NCI-H1092 treated with DMSO at 0.1 percent for 48 hours (cell line): ENCODE data around the gene CHST5.
"Not testable (repeated sequence)": the region's sequence is repeated elsewhere in the genome, so short reads cannot be mapped to it uniquely, and the experiment has no call there.

Experiments
- DNase-seq: peaks from one replicate; lab custom pipeline; 2025; lab: John Stamatoyannopoulos, UW

Gene CHST5

DNA sequence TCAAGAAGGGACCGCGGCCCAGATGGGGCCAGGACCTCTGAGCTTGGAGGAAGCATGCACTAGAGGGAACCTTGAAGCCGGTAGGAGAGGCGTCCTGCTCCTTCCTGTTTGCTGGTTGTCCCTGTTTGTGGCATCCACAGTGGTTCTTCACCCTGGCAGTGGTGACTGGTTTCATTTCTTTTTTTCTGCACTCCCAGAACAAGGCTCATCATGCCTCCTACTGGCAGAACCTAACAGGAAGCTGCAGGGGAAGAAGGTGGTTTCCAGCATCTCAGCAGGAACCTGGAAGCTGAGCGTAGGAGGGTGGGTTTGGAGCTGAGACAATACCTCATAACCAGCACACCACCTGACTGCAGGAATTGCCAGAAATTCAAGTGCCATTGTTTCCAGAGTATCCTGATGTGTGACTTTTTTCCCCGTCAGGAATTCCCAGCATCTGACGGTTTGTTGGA lies 14.3 kb upstream of the CHST5 start:
- DNase-seq = no peak

DNA sequence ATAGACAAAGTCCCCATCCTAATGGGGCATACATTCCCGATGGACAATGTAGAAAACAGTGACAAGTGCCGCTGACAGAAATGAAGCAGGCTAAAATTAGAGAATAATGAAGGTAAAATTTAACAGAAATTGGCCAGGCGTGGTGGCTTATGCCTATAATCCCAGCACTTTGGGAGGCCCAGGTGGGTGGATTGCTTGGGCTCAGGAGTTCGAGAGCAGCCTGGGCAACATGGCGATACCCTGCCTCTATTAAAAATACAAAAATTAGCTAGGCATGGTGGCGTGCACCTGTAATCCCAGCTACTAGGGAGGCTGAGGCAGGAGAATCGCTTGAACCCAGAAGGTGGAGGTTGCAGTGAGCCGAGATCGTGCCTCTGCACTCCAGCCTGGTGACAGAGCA lies 12.5 kb upstream of the CHST5 start:
- peak; percentile 17 for DNase-seq

DNA sequence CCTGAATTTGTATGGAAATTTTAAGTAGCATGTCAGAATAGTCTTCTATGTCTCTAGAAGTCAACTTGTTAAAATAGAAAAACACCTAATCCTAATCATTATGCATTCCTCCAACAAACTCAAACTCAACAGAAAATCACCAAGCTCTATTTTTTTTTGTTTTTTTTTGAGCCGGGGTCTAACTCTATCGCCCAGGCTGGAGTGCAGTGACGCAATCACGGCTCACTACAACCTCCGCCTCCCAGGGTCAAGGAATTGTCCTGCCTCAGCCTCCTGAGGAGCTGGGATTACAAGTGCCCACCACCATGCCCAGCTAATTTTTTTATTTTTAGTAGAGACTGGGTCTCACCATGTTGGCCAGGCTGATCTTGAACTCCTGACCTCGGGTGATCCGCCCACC lies 10.4 kb upstream of the CHST5 start:
- DNase-seq = no peak

DNA sequence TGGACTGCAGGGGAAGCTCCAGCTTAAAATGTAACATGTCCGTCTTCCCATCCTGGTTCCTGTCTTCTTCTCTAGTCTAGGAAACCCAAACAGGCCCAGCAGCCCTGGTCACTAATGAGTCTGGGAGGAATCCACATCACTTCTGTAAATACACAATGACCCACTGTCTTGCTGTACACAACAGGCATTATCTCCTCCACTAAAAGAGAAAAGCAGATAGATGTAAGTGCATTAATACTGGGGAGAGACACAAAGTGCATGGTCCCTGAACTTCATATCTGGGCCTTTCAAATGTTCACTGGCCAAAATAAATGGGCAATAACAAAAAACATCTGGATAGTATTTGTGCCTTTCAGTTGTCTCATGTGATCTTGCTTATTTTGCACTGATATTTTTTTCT lies 10.0 kb upstream of the CHST5 start:
- DNase-seq = not testable (repeated sequence)

DNA sequence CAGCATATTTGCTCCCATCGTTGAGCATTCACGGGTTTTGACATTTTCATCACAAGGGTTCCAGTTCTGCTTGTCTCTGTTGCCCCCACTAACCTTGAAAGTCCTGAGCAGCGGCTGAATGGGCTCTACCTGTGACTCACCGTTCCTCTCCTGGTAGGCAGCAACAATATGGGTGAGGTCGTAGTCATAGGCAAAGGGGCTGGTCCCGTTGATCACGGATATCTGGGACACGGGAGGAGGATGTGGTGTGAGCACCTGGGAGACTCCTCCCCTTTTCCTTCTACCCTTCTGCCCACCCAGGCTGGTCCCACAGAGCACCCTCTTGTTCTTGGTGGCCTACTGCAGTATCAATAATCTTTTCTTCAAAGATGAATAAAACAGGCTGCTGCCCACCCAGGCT lies 6.6 kb upstream of the CHST5 start:
- not testable (repeated sequence) for DNase-seq

DNA sequence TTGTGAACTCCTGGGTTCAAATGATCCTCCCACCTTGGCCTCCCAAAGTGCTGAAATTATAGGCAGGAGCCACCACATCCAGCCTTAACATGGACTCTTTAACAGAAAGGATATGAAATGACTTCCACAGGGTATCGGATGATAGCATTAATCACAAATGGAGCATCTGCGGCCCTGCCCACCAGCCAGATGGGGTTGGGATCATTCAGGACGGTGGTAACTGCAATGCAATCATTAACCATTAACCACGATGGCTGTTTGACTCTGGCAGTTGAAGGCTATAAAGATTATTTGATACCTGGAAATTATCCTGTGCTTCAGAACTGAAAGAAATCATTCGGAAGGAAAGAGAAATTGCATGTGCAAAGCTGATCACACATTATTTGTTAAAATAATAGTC lies 5.3 kb upstream of the CHST5 start:
- no peak for DNase-seq

DNA sequence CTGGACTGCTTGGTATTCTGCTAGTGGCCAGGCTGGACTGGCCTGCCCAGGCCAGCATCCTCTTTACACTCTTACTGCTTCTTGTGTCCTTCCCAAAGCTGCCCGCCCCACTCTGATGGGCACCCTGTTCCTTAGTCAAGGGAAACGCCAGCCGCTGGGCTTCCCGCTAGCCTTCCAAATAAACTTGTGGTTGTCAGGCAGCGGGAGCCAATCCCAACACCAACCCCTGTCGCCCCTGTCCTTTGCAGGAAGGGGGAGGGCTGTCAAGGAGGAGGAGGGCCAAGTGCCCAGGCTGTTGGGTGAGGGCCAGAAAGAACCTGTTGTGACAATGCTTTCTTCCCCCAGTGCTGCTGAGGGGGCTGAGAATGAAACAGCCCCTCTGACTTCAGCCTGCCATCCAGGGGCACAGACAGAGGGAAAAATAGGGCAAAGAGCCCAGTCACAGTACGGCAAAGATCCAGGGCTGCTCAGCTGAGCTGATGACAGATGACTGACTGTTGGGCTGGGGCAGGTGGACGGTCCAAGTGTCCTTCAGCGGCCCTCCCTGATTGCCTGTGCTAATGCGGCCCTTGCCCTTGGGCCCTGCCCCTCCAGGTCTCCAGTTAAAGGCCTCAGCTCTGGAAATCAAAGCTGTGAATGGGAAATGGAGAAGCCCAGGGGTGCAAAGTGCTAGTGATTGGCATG lies 3.1 kb upstream of the CHST5 start:
- DNase-seq = not testable (repeated sequence)

DNA sequence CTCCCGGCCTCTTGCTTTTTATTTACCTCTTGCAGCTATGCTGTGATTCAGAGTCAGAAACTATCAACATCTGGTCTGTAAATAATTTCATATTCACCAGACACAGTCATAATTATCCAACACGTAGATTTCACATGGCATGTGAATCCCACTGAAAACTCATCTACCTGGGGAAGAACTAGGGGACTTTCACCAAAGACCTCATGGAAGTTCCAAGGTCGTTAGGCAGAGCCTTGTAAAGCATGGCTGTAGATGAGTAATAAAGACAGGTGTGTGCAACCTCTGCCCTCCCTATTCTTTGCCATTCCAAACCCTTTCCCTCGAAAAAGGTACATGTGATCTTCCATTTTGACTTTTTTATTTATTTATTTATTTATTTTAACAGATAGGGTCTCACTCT lies 1.9 kb upstream of the CHST5 start:
- no peak for DNase-seq

DNA sequence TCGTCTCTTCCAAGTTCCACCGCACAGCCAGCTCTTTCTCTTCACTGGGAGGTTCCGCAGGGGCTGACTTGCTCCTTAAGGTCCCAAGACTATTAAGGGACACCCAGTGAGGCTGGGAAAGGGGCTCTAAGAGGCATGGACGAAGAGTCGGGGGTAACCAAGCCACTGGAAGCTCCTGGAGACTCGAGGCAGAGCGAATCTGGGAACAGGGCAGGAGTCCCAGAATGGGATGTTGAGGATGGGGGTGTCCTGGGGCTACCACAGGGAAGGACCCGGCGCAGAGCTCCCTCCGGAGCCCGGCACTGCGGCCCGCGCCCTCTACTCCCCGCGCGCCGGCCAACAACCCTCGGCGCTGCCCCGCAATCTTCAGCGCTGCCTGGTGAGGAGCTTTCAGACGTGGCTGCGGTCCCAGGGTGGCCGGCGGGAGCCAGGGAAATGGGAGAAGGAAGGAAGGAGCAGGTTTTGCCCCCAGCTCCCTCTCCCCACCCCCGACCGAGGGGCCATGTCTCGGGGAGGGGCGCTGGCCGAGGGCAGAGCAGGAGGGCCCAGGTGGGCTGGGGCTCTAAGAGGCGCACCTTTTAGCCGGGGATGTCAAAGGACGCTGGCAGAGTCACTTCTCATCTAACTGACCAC lies 581 bp downstream of the CHST5 start:
- no peak for DNase-seq

DNA sequence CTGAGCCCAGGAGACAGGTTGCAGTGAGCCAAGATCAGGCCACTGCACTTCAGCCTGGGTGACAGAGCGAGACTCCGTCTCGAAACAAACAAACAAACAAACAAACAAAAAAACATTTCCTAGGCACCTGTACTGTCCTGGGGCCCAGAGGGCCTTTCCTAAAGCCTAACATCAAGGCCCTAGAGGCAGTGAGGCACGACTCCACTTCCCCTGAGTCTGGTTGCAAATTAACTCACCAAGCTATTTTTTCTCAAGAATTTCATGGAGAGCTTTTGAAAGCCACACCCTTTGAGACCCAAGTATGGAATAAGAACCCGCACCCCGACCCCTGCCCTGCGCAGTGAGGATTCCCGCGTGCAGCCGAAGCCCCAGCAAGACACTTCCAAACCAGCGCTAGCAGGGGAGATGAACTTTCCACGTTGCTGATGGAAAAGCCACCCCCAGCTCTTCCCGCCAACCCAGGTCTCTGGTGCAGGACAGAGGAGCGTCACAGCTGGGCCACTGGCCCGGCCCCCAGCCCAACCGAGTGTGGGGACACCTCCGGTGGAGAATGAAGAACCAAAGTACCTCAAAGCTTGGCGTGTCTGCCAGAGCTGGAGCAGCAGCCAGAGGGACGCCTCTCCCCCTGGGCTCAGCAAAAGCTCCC lies 1.2 kb downstream of the CHST5 start:
- DNase-seq = no peak

DNA sequence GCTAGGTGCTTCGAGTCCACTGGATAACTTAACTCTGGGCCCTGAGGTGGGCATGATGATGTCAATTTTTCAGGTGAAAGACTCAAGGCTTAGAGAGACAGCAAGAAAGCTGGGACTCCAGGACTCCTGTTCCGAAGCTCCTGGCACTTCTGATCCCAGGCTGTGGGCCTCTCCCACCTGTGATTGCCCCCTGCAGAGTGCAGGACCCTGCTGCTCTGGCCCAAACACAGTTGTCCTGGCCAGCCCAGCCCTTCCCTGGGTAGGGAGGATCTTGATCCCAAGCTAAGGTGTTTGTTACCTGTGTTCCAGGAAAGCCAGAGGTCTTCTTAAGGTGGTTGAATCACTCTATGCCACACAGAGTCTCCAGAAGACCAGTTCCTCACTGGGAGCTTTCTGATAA lies 3.1 kb downstream of the CHST5 start:
- no peak for DNase-seq

DNA sequence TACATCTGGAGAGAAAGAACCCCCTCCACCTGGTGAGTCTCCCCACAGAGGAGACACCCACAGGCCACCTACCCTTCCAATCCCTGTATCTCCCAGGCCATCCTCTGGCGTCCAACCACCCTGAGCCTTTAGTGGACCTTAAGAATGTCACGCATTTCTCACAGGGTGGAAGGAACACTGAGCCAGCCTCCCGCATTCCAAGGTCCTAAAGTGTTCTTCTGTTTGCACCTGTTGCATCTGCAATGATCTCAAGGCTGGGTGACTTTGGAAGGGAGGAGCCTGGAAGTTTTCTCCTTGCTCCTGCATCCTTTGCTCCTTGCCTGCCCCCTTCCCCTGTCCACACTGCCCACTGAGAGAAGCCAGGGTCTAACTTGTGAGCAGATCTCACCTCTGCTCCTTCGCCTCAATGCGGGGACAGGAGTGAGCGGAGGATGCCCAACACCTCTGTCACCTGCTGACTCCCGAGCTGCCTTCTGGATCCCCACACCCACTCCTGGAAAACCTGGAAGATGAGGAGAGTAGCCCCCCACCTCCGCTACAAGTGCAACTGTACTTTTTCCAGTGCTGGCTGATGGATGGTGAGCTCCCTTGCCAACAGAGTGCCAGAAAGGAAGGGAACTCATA lies 3.7 kb downstream of the CHST5 start:
- no peak for DNase-seq

DNA sequence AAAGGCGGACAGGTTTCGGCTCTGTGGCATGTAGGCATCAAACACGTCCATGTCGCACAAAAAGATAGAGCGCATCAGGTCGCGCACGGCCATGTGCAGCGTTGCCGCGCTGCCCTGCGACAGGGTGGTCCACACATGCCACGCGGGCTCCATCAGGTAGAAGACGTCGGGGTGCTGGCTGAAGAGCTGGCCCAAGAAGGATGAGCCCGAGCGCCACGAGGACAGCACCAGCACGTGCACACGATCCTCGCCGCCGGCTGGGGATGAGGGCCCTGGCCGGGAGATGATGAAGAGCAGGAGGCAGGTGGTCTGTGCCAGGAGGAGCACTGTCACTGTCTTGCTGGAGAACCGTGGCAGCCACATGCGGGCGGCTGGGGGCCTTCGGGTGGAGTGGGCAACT lies 5.9 kb downstream of the CHST5 start:
- no peak for DNase-seq

DNA sequence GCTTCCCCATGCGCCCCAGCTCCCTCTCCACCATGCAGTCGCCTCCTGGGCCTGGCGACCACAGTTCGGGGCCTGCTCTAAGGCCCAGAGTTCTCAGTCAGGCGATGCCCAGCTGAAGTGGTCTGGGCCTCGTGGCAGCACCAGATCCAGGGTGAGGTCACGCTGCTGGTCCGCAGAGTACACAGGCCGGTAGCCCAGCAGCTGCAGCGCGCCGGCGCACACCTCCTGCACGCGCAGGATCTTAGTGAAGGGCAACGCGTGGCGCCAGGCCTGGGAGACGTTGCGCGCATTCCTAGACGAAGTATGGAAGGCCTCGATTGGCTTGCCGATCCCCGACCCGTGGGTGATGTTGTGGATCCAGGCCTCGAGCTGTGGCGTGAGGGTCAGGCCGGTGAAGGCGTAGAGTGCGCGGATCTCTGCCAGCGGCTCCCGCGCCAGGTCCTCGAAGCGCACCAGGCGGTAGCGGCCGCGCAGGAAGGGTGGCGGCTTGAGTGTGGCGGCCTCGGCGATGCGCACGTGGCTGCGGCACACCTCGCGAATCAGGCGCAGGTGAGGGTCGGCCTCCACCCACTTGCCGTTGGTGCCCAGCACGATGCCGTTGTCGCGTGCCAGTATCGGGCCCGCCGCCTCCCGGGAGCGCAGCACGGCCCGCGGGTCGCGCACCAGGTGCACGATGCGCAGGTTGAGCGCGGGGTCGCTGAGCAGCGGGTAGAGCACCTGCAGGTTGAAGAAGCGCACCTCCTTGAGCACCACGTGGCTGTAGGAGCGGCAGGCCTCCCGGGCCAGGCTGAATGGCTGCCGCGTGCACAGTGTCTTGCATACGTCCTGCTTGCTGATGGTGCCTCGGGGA lies 6.6 kb downstream of the CHST5 start:
- no peak for DNase-seq

DNA sequence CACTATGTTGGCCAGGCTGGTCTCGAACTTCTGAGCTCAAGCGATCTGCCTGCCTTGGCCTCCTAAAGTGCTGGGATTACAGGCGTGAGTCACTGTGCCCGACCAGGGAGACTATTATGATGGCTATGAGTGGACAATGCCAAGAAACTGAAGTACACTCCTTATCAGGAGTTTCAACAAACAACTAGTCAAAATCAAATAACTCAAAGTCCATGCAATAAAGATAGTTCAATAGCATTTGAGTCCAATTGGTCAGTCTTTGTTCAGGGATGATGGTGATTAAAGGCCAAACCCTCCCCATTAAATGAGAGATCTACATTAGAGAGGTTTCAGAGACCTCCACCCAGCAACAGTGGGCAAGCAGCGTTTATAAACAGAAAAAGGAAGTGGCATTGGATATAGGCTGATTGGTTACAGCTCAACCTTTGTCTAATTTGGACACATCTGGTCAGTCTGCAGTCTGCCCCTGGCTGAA lies 8.0 kb downstream of the CHST5 start:
- no peak for DNase-seq

DNA sequence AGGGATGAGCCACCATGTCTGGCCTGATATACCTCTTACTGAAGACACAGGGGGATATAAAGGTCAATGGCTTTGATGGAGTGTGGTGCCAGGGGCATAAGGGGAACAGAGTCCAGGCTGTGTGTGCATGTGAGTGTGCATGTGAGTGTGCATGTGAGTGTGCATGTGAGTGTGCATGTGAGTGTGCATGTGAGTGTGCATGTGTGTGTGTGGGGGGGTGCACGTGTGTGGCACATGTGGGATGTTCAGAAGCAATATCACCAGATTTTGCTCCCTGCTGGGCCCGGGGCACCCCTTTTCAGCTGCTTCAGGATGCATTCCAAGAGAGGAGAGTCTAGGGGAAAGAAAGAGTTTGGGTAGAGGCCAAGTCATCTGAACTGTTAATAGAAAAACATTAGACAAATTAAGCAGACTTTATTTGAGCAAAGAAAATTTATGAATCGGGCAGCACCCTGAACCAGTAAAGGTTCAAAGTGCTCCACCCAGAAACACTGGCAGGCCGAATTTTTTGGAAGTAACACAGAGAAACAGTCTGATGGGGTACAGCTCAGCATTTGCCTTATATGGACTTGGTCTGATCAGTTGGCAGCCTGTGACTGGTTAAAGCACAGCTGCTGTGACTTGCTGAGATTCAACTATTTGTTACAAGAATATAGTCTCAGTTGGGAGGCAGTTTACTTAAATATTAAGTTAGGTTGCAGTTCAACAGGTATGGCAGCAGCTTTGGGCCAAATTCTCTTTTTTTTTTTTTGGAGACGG lies 9.7 kb downstream of the CHST5 start:
- DNase-seq = no peak

DNA sequence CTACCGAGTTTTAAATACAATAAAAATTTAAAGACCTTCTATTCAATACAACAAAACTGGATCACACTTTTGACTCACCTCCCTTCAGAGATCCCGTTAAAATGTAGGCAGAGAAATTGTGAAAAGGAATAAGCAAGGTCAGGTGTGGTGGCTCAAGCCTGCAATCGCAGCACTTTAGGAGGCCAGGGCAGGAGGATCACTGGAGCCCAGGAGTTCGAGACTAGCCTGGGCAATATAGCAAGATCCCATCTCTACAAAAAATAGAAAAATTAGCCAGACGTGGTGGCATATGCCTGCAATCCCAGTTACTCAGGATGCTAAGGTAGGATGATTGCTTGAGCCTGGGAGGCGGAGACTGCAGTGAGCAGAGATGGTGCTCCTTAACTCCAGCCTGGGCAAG lies 16.7 kb downstream of the CHST5 start:
- DNase-seq = no peak

DNA sequence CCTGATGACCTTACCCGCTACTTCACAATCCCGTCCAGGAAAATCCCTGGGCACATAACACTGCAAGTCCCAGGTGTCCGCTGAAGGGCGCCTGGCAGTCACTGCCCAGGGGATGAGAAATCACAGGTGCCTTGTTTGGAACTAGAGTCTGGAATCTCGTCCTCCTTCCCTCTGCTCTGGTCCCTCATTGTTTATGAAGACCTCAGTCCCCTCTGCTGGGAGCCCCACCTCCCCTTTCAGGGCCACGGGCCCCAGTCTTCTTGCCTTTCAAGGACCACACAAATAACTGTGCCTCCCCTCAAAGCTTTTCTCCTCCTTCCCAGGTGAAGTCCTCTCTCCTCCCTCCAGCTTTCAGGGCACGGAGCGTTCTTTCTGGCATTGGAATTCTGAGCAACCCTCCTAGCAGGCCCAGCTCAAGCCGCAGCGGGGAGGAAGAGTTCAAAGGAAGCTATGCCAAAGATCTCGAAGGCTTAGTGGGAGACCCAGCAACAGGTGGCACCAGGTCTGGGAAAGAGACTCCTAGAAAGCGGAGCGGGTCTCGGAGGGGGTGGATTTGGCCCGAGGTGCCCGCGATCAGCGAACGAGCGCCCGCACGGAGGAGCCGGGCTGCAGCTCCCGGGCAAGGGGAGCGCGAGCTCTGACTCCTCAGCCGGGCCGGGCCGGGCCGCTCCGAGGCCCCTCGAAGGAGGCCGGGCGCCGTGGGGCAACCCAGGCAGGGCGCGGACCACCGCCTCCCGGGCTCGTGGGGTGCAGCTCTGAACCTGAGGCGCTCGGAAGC lies 19.5 kb downstream of the CHST5 start:
- DNase-seq = peak; percentile 39

DNA sequence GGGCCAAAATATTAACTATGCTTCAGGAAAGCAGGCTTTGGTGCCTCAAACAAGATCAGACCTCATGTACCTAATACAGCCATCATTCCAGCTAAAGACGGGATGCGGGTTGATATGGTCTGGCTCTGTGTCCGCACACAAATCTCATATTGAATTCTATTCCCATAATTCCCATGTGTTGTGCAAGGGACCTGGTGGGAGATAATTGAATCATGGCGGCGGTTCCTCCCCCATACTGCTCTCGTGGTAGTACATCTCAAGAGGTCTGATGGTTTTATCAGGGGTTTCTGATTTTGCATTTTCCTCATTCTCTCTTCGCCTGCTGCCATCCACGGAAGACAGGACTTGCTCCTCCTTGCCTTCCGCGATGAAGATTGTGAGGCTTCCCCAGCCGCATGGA lies 21.6 kb downstream of the CHST5 start:
- DNase-seq = no peak

DNA sequence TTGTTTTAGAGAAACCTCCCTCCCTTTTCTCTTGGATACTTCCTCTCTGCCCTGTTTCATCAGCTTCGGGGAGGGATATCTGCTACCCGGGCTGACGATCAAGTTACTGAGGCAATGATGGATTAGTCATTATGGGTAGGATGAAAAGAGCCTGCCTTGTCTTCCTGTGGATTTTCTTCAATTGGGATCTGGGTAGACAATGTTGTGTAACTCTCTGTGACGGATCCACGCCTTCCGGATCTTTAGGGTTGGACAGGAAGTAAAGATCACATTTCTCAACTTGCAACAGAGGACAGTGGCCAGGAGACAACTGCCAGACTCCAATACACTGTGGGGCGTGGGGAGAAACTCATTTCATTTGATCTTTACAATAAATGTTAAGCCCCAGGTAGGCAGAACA lies 29.3 kb downstream of the CHST5 start:
- DNase-seq = no peak
